Progenitor cell of endocrine pancreas (in vitro differentiated cells): ENCODE results near the gene TRIM5. TPM values are rescaled to one million over a fixed set of nuclear protein-coding genes. Genes with fewer than 3 reads are reported as not detected.

ENCODE experiments used
- DNase-seq: peaks from one replicate; pipeline ENCODE4 v3.0.0; 2021; ENCODE audit warnings: low spot score; ENCODE audit not compliant: unreplicated experiment
- H3K27ac Mint-ChIP-seq: 2 replicates; pipeline ENCODE4 v1.8.0; 2021; ENCODE audit warnings: mild to moderate bottlenecking, moderate library complexity, mixed read lengths
- H3K27me3 Mint-ChIP-seq: 2 replicates; pipeline ENCODE4 v1.8.0; 2021; ENCODE audit warnings: mixed read lengths
- H3K36me3 Mint-ChIP-seq: 2 replicates; pipeline ENCODE4 v1.8.0; 2022; ENCODE audit warnings: mixed read lengths; ENCODE audit not compliant: insufficient read depth
- H3K4me1 Mint-ChIP-seq: 2 replicates; pipeline ENCODE4 v1.8.0; 2021; ENCODE audit warnings: low read depth, mixed read lengths
- H3K4me3 Mint-ChIP-seq: 2 replicates; pipeline ENCODE4 v1.8.0; 2021; ENCODE audit warnings: low read depth, mild to moderate bottlenecking, moderate library complexity, mixed read lengths
- H3K9me3 Mint-ChIP-seq: 2 replicates; pipeline ENCODE4 v1.8.0; 2021; ENCODE audit warnings: low read depth, mixed read lengths
- total RNA-seq: library from RNA; stranded (reverse); gene quantifications from 2 replicates; pipeline ENCODE4 v1.2.1, GENCODE V29; 2021
- TF ChIP-seq, protein P1 (sequence below): fragments of 200-600 bp; sonication (generic); IDR thresholded peaks from one replicate; pipeline ENCODE4 v1.5.0; 2021; ENCODE audit warnings: antibody characterized with exemption, mild to moderate bottlenecking; ENCODE audit not compliant: unreplicated experiment

The TRIM5 gene
- total RNA-seq, 1 donor from 2014 or later, result 40.8 TPM

DNA sequence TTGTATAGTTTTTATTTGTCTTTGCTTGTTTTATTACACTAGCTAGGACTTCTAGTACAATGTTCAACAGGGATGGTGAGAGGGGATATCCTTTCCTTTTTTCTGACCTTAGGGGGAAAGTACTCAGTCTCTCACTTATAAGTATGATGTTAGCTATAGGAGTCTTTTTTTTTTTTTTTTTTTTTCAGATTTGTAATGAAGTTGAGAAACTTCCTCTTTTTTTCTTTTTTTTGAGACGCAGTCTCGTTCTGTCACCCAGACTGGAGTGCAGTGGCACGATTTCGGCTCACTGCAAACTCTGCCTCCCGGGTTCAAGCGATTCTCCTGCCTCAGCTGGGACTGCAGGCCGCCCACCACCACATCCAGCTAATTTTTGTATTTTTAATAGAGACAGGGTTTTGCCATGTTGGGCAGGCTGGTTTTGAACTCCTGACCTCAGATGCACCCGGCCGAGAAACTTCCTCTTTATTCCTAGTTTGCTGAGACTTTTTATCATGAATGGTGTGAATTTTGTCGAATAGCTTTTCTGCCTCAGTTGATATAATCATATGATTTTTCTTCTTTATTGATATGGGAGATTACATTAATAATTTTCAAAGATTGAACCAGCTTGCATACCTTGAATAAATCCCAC, 15.7 kb upstream of the TRIM5 start:
- TF ChIP-seq, protein P1, sequence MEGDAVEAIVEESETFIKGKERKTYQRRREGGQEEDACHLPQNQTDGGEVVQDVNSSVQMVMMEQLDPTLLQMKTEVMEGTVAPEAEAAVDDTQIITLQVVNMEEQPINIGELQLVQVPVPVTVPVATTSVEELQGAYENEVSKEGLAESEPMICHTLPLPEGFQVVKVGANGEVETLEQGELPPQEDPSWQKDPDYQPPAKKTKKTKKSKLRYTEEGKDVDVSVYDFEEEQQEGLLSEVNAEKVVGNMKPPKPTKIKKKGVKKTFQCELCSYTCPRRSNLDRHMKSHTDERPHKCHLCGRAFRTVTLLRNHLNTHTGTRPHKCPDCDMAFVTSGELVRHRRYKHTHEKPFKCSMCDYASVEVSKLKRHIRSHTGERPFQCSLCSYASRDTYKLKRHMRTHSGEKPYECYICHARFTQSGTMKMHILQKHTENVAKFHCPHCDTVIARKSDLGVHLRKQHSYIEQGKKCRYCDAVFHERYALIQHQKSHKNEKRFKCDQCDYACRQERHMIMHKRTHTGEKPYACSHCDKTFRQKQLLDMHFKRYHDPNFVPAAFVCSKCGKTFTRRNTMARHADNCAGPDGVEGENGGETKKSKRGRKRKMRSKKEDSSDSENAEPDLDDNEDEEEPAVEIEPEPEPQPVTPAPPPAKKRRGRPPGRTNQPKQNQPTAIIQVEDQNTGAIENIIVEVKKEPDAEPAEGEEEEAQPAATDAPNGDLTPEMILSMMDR, result no peak
- Mint-ChIP-seq H3K4me3 (no peak overlapping the region), H3K4me1 (no peaks in the 10 kb centered on the region), H3K9me3 (no peaks in the 10 kb centered on the region), H3K27ac (no peak overlapping the region), H3K27me3 (no peaks in the 10 kb centered on the region), H3K36me3 (no peaks in the 10 kb centered on the region)
- DNase-seq, result no peak

DNA sequence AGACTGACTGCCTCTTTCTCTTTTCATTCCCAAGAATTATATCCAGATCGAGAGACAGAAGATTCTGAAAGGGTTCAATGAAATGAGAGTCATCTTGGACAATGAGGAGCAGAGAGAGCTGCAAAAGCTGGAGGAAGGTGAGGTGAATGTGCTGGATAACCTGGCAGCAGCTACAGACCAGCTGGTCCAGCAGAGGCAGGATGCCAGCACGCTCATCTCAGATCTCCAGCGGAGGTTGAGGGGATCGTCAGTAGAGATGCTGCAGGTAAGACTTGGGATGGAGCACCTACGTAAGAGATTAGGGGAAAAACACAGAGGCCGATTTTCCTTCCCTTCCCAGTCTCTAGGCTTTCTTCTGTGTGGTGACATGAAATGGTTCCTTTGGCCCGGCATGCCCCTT, 13.4 kb upstream of the TRIM5 start:
- Mint-ChIP-seq H3K27ac (no peak overlapping the region), H3K27me3 (no peaks in the 10 kb centered on the region), H3K36me3 (no peaks in the 10 kb centered on the region), H3K4me3 (no peak overlapping the region), H3K9me3 (no peaks in the 10 kb centered on the region), H3K4me1 (no peaks in the 10 kb centered on the region)
- TF ChIP-seq, protein P1, result no peak
- no peak for DNase-seq

DNA sequence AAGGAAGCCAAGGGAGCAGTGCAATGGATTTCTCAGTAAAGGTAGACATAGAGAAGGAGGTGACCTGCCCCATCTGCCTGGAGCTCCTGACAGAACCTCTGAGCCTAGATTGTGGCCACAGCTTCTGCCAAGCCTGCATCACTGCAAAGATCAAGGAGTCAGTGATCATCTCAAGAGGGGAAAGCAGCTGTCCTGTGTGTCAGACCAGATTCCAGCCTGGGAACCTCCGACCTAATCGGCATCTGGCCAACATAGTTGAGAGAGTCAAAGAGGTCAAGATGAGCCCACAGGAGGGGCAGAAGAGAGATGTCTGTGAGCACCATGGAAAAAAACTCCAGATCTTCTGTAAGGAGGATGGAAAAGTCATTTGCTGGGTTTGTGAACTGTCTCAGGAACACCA, 11.3 kb upstream of the TRIM5 start:
- no peak overlapping the region for H3K4me3 Mint-ChIP-seq
- H3K4me1 Mint-ChIP-seq, result no peaks in the 10 kb centered on the region
- DNase-seq, result no peak
- no peak overlapping the region for H3K27ac Mint-ChIP-seq
- H3K27me3 Mint-ChIP-seq, result no peaks in the 10 kb centered on the region
- TF ChIP-seq, protein P1, result no peak
- no peaks in the 10 kb centered on the region for H3K36me3 Mint-ChIP-seq
- H3K9me3 Mint-ChIP-seq, result no peaks in the 10 kb centered on the region

DNA sequence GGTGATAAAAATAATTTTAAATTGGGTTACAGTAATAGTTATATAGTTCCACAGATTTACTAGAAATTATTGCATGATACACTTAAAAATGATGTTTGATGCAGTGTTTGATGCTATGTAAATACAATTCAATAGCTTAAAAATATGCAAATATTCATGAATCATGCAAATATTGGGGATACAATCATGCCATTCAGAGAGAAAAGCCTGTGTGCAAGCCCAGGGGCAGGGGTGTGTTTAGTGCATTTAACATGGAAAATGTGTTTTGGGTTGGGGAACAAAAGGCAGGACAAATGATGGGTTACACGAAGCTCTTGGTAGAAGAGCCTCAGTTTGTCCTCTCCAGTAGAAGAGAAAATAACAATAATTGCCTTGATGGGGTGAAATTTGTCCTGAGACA, 10.7 kb upstream of the TRIM5 start:
- no peak overlapping the region for H3K4me3 Mint-ChIP-seq
- H3K27ac Mint-ChIP-seq, result no peak overlapping the region
- no peak for DNase-seq

DNA sequence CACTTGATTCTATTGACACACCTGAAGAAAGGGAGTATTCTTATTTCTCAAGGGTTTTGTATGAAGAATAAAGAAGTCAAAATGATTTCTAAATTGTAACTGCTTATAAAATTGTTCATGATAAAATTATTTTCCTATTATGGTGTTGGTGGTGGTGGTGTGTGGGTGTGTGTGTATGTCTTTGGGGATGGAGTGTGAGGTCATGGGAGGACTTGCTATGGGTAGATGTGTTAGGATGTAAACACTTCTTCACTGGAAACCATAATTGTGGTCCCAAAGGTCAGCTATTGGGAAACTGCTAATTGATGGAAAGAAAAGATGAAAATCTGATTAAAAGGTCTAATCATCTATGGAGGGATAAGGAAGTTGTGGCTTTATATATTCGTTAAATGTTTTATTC, 9.8 kb upstream of the TRIM5 start:
- no peak for DNase-seq
- Mint-ChIP-seq H3K9me3 (no peaks in the 10 kb centered on the region), H3K27ac (no peak overlapping the region), H3K27me3 (no peaks in the 10 kb centered on the region), H3K36me3 (no peaks in the 10 kb centered on the region), H3K4me3 (no peak overlapping the region), H3K4me1 (peaks cover 4% of the 10 kb centered on the region)
- TF ChIP-seq, protein P1, result no peak

More for the DNA sequence above, 10.7 kb upstream of the TRIM5 start:
- Mint-ChIP-seq H3K4me1 (no peaks in the 10 kb centered on the region), H3K9me3 (no peaks in the 10 kb centered on the region), H3K36me3 (no peaks in the 10 kb centered on the region), H3K27me3 (no peaks in the 10 kb centered on the region)
- TF ChIP-seq, protein P1, result no peak
